Measurements from ENCODE around the gene ELFN2.

GRCh38 chr22:37445501-37445900 is 18.2 kb upstream of the ELFN2 start:
- no peak for TF ChIP-seq POLR2AphosphoS5 (IDR thresholded peaks at IDR 0.05)
- TF ChIP-seq CTCF (IDR thresholded peaks at IDR 0.05), result no peak
- no peak for TF ChIP-seq POLR2A (IDR thresholded peaks at IDR 0.05)

Data from prostate gland (tissue), 2 donors.